Natural killer cell (primary cell): ENCODE measurements around the gene MTFR1L. TPM values are rescaled to one million over a fixed set of nuclear protein-coding genes. Genes with fewer than 3 reads are reported as not detected.

Source experiments
- total RNA-seq, 4 donors: library from RNA; stranded (reverse); fragments of 120-200 nt in 1 of 4; gene quantifications; one replicate each; pipeline versions ENCODE4 v1.2.3 to v1.2.4, GENCODE V29; 2013 to 2022

MTFR1L gene
- total RNA-seq, 3 donors from 2014 or later (not counting 1 experiment from before 2014, with no cell fraction given), result 33.4 to 39.0 (median 39.0) TPM

Other genes with a start within 250 kb of the MTFR1L start
- gene MAN1C1, start 203.2 kb upstream of the MTFR1L start, total RNA-seq, result 1 to 10 TPM; 3.6 to 7.5 (median 7.1) TPM
- gene SELENON, start 19.8 kb upstream of the MTFR1L start, total RNA-seq, result 10 to 100 TPM in 2 of 3 donors, 1 to 10 TPM in 1; 9.7 to 16.4 (median 11.1) TPM
- gene AUNIP, start 39.5 kb downstream of the MTFR1L start, total RNA-seq, result under 1 TPM; 0.16 to 0.50 (median 0.20) TPM
- gene PAQR7, start 55.8 kb downstream of the MTFR1L start, total RNA-seq, result 1 to 10 TPM; 2.9 to 3.6 (median 3.0) TPM
- gene STMN1, start 86.5 kb downstream of the MTFR1L start, total RNA-seq, result 10 to 100 TPM; 26.6 to 41.0 (median 35.2) TPM
- 10 to 100 TPM; 39.0 to 95.1 (median 68.6) TPM for gene PAFAH2, start 178.1 kb downstream of the MTFR1L start, total RNA-seq
- not detected for gene EXTL1, start 201.8 kb downstream of the MTFR1L start, total RNA-seq
- not detected for gene SLC30A2, start 226.2 kb downstream of the MTFR1L start, total RNA-seq
- gene TRIM63, start 247.7 kb downstream of the MTFR1L start, total RNA-seq, result not detected